Pons (tissue), 1 donor: ENCODE measurements around the gene RAD51B.
"Not testable (repeated sequence)": the region's sequence is repeated elsewhere in the genome, so short reads cannot be mapped to it uniquely, and the experiment has no call there.

Experiments
- DNase-seq: peaks from one replicate; pipeline ENCODE4 v3.0.0-alpha.2; 2016; ENCODE audit warnings: low spot score

The RAD51B gene

GRCh38 chr14:68214431-68214830 is 394.9 kb downstream of the RAD51B start:
- DNase-seq: no peak

- DNase-seq: peak; percentile 45
These were observed 396.1 kb downstream of the RAD51B start for GRCh38 chr14:68215629-68216028.

GRCh38 chr14:68216079-68216478 is 396.5 kb downstream of the RAD51B start:
- no peak for DNase-seq

GRCh38 chr14:68216957-68217356 is 397.4 kb downstream of the RAD51B start:
- DNase-seq: no peak

GRCh38 chr14:68217791-68218340 is 398.3 kb downstream of the RAD51B start:
- no peak for DNase-seq

- no peak for DNase-seq
These were observed 399.8 kb downstream of the RAD51B start for GRCh38 chr14:68219407-68219806.

GRCh38 chr14:68221046-68221445 is 401.5 kb downstream of the RAD51B start:
- DNase-seq: not testable (repeated sequence)

- no peak for DNase-seq
These were observed 402.6 kb downstream of the RAD51B start for GRCh38 chr14:68222154-68222553.

GRCh38 chr14:68222726-68223125 is 403.1 kb downstream of the RAD51B start:
- DNase-seq: no peak

GRCh38 chr14:68223631-68224030 is 404.1 kb downstream of the RAD51B start:
- no peak for DNase-seq

- DNase-seq: no peak
These were observed 405.7 kb downstream of the RAD51B start for GRCh38 chr14:68225321-68225720.

- no peak for DNase-seq
These were observed 406.9 kb downstream of the RAD51B start for GRCh38 chr14:68226523-68226922.

GRCh38 chr14:68228656-68229055 is 409.1 kb downstream of the RAD51B start:
- DNase-seq: no peak

GRCh38 chr14:68229423-68230100 is 410.0 kb downstream of the RAD51B start:
- no peak for DNase-seq

- DNase-seq: no peak
These were observed 410.8 kb downstream of the RAD51B start for GRCh38 chr14:68230202-68230949.

GRCh38 chr14:68230950-68231717 is 411.6 kb downstream of the RAD51B start:
- DNase-seq: no peak

GRCh38 chr14:68231898-68232297 is 412.3 kb downstream of the RAD51B start:
- no peak for DNase-seq

GRCh38 chr14:68232300-68233055 is 412.9 kb downstream of the RAD51B start:
- peak; percentile 67 for DNase-seq

- no peak for DNase-seq
These were observed 413.7 kb downstream of the RAD51B start for GRCh38 chr14:68233101-68233784.

GRCh38 chr14:68234101-68234905 is 414.7 kb downstream of the RAD51B start:
- no peak for DNase-seq
